NCI-H2029 treated with DMSO at 0.1 percent for 48 hours (cell line): ENCODE data around the gene PBX1.

Source experiments
- DNase-seq: peaks from one replicate; lab custom pipeline; 2025; lab: John Stamatoyannopoulos, UW

The PBX1 gene

GRCh38 chr1:164876398-164877116 is 317.6 kb downstream of the PBX1 start:
- no peak for DNase-seq

- no peak for DNase-seq
These were observed 321.2 kb downstream of the PBX1 start for GRCh38 chr1:164880199-164880598.

- no peak for DNase-seq
These were observed 321.7 kb downstream of the PBX1 start for GRCh38 chr1:164880644-164881043.

- DNase-seq, result no peak
These were observed 326.3 kb downstream of the PBX1 start for GRCh38 chr1:164885311-164885710.

DNA sequence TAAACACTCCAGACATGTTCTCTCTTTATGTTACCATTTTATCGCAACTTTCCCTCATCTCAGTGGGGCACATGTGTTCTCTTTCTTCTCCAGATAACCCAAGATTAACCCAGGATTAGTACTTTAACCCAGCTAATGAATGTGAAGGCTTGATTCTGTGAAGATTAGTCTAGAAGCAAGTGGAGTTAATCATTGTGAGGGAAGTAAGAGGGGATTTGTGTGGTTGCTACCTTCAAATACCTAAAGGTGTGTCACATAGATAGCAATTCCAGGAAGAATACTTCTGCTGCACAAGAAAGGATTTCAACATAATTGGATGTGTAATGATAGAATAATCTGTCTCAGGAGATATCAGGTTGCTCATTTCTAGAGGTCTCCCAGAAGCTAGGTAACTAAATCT is 327.1 kb downstream of the PBX1 start:
- DNase-seq, result no peak

GRCh38 chr1:164891615-164892014 is 332.6 kb downstream of the PBX1 start:
- DNase-seq, result no peak

DNA sequence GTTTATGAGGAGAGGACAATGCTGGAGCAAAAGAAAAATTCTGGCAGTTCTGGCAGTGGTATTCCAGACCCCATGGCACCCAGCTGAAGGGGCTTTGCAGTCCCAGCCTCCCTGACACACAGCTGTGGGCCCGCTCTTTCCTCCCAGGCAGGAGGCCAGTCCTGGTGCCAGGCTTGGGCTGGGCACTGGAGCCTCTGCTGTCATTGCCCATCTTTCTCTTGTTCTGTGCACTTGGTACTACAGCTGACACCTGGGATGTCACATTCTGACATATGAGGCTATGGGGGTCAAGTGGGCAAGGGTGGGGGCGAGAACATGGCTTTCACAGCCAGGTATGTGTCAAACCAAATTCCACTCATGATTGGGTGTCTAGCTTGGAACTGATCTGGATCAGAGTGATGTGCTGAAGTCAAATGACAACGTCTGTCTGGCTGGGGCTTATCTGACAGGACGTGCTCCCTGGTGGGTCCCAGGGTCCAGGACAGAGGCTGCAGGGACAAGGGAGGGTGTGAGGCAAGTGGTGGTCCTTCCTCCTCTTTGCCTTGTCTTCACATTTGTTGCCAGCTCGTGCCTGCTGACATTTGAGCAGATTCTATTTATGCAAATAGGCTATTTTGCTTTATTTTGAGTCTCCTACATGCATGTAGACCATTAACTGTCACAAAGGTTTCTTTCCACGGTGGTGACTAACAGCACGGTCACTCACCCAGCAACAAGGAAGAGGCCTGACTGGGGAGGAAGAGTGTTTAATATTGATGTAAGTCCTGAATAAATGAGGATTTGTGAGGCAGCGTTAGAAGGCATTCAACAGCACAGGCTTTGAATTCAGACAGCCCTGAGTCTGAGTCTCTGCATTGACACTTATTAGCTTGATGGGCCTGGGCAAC is 336.3 kb downstream of the PBX1 start:
- DNase-seq, result no peak

DNA sequence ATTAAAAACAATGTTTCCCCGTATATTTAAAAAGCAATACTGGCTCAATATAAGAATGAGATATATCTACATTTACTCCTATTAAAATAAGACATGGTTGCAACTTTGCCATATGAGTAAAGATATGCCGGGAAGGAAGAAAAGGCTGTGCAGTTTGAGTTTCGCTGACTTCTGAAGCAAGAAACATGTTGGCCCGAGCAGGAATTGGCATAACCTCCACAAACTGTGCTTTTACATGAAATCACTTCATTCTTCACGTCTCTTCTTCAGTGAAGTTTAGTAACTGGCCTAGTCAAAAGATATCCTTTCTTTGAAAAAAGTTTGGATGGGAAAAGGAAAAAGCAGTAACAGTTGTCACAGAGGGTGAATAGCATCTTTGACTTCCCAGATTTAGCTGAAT is 342.0 kb downstream of the PBX1 start:
- DNase-seq, result no peak
